DOHH2 (cell line): Measurements from ENCODE around the gene SH2D5.

Experiments used
- H3F3A ChIP-seq: fragments of 200-600 bp; sonication (generic), shearing (Covaris generic); 2 replicates; pipeline ENCODE4 v1.6.0; 2016; ENCODE audit warnings: antibody characterized with exemption, mild to moderate bottlenecking; ENCODE audit not compliant: control insufficient read depth, insufficient read depth
- H3K27ac ChIP-seq: fragments of 200-600 bp; sonication (generic); 2 replicates; pipeline ENCODE4 v1.5.1; 2014; ENCODE audit warnings: low read depth, mild to moderate bottlenecking, low read length, moderate library complexity
- H3K27me3 ChIP-seq: fragments of 200-600 bp; sonication (generic); 2 replicates; pipeline ENCODE4 v1.6.1; 2014; ENCODE audit warnings: mild to moderate bottlenecking, low read length, mixed read lengths; ENCODE audit not compliant: control insufficient read depth
- H3K36me3 ChIP-seq: fragments of 200-600 bp; sonication (generic); 2 replicates; pipeline ENCODE4 v1.6.1; 2014; ENCODE audit warnings: mild to moderate bottlenecking, low read length, moderate library complexity, mixed read lengths; ENCODE audit not compliant: control insufficient read depth
- H3K4me1 ChIP-seq: fragments of 200-600 bp; sonication (generic); 2 replicates; pipeline ENCODE4 v1.6.1; 2014; ENCODE audit warnings: mild to moderate bottlenecking, low read length, mixed read lengths; ENCODE audit not compliant: control insufficient read depth
- H3K4me2 ChIP-seq: fragments of 200-600 bp; sonication (generic); 2 replicates; pipeline ENCODE4 v1.6.0; 2014; ENCODE audit warnings: mild to moderate bottlenecking, low read length, moderate library complexity
- H3K4me3 ChIP-seq: fragments of 200-600 bp; sonication (generic); 2 replicates; pipeline ENCODE4 v1.5.1; 2014; ENCODE audit warnings: mild to moderate bottlenecking, low read length, mixed read lengths
- H3K79me2 ChIP-seq: fragments of 200-600 bp; sonication (generic); 2 replicates; pipeline ENCODE4 v1.6.1; 2014; ENCODE audit warnings: mild to moderate bottlenecking, low read length, mixed read lengths; ENCODE audit not compliant: control insufficient read depth
- H3K9me2 ChIP-seq: fragments of 200-600 bp; sonication (generic); replicated peaks from 2 replicates; pipeline ENCODE4 v1.6.1; 2014; ENCODE audit warnings: mild to moderate bottlenecking, low read length, mixed read lengths; ENCODE audit not compliant: control insufficient read depth
- H3K9me3 ChIP-seq: fragments of 200-600 bp; sonication (generic); 2 replicates; pipeline ENCODE4 v1.6.1; 2014; ENCODE audit warnings: antibody characterized with exemption, low read length, mixed read lengths; ENCODE audit not compliant: control insufficient read depth, insufficient read depth
- H4K20me1 ChIP-seq: fragments of 200-600 bp; sonication (generic); 2 replicates; pipeline ENCODE4 v1.6.0; 2014; ENCODE audit warnings: low read depth, mild to moderate bottlenecking, antibody characterized with exemption, low read length, moderate library complexity; ENCODE audit not compliant: control insufficient read depth, insufficient read depth
- CTCF ChIP-seq: fragments of 200-600 bp; sonication (generic); IDR thresholded peaks from one replicate; pipeline ENCODE4 v1.5.1; 2014; ENCODE audit warnings: antibody characterized with exemption, mild to moderate bottlenecking, low read depth, low read length; ENCODE audit not compliant: poor library complexity, severe bottlenecking
- EZH2phosphoT487 ChIP-seq: fragments of 200-600 bp; sonication (generic); IDR thresholded peaks from 2 replicates; pipeline ENCODE4 v1.6.1; 2017; ENCODE audit warnings: borderline replicate concordance, mild to moderate bottlenecking, antibody characterized with exemption, low read length, moderate library complexity, mixed read lengths

The SH2D5 gene

GRCh38 chr1:20729990-20730689 is 2.4 kb downstream of the SH2D5 start:
- Histone ChIP-seq H3K36me3 (no peaks in the 10 kb centered on the region), H3K9me3 (no peaks in the 10 kb centered on the region), H3K79me2 (no peaks in the 10 kb centered on the region), H3K4me1 (peaks cover 25% of the 10 kb centered on the region), H3K4me2 (no peak overlapping the region), H4K20me1 (no peaks in the 10 kb centered on the region), H3K4me3 (no peak overlapping the region), H3F3A (peaks cover 3% of the 10 kb centered on the region; the same call in 1 of the 2 replicates), H3K27ac (no peak overlapping the region), H3K9me2 (no peaks in the 10 kb centered on the region), H3K27me3 (peaks cover 58% of the 10 kb centered on the region)
- TF ChIP-seq CTCF: no peak
- TF ChIP-seq EZH2phosphoT487: no peak

DNA sequence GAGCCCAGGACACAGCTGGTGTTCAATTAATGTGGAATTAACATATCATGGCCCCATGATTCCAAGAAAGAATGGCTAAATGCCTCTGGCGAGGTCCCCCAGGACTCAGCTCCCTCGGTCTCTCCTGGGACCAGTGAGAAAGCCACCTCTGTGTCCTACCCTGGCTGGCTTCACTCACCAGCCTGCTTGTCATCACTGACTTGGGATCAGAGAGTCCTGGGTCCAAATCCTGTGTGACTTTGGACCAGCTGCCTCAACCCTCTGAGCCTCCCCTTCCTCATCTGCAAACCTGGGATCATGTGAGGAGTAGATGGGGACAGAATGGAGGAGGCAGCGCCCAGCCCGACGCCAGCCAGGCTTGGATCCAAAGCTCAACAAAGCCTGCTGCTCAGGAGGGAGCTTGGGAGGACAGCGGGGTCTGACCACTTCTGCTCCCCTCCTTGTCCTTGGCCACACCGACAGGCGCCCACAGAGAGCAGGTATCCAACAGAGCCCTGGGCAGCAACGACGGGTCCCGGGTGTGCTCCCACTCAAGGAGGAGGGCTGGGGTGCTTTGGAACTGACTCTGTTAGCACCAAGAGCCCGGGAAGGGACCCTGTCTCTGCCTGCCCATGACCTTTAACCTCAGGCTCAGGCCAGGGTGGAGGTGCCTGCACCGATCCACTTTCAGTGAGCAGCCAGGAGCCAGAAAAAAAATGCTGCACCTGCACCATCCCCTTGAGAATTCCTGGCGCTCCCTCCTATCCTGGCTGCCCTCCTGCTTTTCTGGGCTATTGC is 3.2 kb downstream of the SH2D5 start:
- Histone ChIP-seq H3F3A (peaks cover 3% of the 10 kb centered on the region; the same call in 1 of the 2 replicates), H3K27ac (no peak overlapping the region), H3K4me1 (peaks cover 25% of the 10 kb centered on the region), H3K9me2 (no peaks in the 10 kb centered on the region), H3K4me2 (no peak overlapping the region), H3K79me2 (no peaks in the 10 kb centered on the region), H3K9me3 (no peaks in the 10 kb centered on the region), H3K27me3 (peaks cover 58% of the 10 kb centered on the region), H3K4me3 (no peak overlapping the region), H3K36me3 (no peaks in the 10 kb centered on the region), H4K20me1 (no peaks in the 10 kb centered on the region)
- TF ChIP-seq EZH2phosphoT487 (no peak), CTCF (no peak)

- Histone ChIP-seq H3K36me3 (no peaks in the 10 kb centered on the region), H3F3A (peaks cover 3% of the 10 kb centered on the region; the same call in 1 of the 2 replicates), H3K9me3 (no peaks in the 10 kb centered on the region), H3K27me3 (peaks cover 53% of the 10 kb centered on the region), H3K27ac (no peak overlapping the region), H3K79me2 (no peaks in the 10 kb centered on the region), H3K4me1 (peaks cover 22% of the 10 kb centered on the region), H3K9me2 (no peaks in the 10 kb centered on the region), H4K20me1 (no peaks in the 10 kb centered on the region), H3K4me2 (no peak overlapping the region), H3K4me3 (no peak overlapping the region)
- TF ChIP-seq CTCF (peak; percentile 19), EZH2phosphoT487 (no peak)
Measured at GRCh38 chr1:20728371-20729154, 3.9 kb downstream of the SH2D5 start.
